Measurements from ENCODE around the gene BCL10.
"Not testable (repeated sequence)": the region's sequence is repeated elsewhere in the genome, so short reads cannot be mapped to it uniquely, and the experiment has no call there.

The BCL10 gene

DNA sequence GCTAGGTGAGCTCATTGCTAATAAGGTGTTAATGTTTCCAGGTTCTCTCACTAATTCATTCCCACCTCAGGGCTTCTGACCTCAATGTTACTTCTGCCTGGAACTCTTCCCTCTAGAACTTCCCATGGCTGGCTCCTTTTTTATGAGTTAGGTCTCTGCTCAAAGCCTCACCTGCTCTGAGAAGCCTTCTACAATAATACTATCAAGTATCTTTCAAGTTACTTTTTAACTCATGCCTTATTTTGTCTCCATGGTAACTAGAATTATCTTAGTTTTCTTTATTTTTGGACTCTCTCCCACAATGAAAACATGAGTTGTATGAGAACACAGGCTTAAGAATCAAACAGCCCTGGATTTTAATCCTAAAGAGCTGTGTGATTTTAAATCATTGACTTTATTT lies 13.4 kb downstream of the BCL10 start:
- DNase-seq: no peak

DNA sequence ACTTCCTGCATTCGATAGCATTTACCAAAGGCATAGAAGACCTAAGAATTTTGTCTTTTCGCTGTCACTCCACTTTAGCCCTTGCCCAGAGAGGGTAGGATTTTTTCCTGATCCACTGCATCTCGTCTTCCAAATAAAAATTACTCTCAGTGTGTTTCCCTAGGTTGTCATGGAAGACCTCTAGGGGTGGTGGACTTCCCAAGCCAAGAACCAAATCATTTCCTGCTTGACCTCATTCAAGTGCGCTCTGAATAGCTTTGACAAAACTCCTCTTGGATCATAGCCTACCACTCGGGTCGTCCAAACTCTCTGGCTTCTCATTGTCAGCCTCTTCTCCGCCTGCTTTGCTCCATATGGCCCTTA lies 16.5 kb downstream of the BCL10 start:
- peak; percentile 88 for DNase-seq

DNA sequence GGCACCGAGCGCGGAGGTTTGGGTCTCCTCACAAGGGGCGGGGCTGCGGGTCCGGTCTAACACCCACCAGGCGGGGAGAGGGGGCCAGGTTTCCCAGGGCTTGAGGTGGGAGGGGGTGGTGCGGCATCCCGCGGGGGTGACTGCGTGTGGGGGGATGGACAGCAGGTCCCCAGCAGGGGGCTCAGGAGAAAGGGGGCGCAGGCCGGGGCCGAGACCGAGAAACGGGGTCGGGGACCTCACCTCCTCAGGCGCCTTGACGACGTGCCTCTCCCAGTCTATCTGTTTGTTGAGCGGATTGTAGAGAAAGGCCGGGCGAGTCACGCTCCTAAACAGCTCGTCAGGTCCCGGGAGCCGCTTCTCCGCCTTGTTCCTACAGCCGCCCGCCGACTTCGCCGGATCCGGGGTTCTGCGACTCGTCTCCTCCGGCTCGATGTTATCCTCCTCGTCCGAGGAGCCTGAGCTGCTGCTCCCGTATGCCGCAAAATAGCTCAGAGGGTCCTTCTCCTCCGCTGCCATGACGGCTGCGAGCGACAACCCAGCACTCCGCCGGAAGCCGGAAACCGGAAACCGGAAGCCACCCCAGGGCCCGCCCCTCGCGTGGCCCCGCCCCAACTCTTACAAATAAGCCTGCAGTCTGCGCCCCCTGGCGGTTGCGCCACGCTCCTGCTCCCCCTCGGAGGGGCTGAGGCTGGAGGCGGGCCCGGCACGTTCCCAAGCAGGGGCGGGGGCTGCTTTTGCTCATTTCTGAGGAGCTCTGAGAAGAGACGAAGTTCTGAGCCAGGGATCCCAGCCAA lies 17.1 kb downstream of the BCL10 start, which contains the start of gene C1orf52:
Gene C1orf52 (minus strand): TSS at position 545 of the 794 bp plus-strand sequence. CDS start 29 bp downstream, at position 516.
- DNase-seq: peak; percentile 92 to 97

DNA sequence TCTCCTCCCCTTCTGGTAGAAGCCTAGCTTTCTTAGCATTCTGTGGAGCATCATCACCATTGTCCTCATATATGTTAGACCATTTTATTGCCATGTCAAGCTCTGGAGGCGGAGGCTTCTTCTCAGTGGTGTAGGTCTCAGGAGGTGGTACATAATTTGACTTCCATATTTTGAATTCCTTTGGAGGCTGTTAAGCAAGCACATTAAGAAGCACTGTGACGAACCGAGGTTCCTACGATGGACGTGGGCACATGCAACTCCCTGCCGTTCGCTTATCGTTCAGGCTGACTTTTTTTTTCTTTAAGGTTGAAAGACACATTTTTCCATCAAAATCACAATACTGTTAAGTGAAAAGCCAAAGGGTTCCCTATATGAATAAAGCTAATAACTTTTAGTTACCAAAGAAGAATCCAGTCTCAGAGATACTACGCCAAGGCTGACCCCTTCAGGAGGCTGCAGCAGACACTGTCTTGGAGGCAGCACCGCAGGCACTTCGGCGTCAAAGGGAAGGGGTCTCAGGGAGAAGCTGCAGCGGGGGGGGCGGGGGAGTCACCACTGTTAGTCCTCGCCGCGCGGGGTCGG lies 17.8 kb downstream of the BCL10 start:
- DNase-seq: no peak

DNA sequence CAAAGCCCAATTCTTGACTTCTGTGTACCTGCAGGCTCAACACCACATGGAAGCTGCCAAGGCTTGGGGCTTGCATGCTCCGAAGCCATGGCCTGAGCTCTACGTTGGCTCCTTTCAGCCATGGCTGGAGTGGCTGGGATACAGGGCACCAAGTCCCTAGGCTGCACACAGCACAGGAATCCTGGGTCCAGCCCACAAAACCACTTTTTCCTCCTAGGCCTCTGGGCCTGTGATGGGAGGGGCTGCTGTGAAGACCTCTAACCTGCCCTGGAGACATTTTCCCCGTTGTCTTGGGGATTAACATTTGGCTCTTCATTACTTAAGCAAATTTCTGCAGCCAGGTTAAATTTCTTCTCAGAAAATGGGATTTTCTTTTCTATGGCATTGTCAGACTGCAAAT lies 27.4 kb downstream of the BCL10 start:
- not testable (repeated sequence) for DNase-seq

DNA sequence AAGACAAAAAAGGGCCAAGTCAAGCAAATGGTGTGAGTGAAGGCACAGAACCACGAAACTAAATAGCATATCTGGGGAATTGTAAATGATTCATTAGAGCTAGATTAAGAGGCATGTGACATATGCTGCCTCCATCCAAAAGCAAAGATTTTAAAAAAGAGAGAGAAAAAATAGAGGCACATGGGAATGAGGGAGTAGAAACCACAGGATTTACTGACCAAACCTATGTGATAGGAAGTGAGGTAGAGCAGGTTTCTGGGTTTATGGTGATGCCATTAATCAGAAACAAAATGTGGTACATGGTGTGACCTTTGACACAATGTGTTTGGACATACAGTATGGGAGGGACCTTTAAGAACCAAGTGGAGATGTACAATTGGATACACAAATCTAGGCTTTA lies 30.5 kb downstream of the BCL10 start:
- no peak for DNase-seq

DNA sequence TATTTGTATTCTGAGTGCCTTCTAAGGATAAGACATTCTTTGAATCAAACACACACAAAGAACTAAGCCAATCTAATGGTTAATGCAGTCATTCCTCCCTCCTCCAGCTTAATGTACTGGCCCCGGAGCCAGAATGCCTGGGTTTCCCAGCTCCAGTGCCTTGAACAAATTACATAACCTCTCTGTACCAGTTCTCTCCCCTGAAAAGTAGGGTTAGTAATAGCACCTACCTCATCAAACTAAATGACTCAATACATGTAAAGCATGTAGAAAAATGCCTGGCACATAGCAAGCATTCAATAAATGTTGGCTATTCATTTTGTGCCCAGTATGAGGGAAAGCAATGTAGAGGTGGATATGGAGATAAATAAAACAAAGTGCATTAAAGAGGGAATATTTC lies 31.0 kb downstream of the BCL10 start:
- no peak for DNase-seq

DNA sequence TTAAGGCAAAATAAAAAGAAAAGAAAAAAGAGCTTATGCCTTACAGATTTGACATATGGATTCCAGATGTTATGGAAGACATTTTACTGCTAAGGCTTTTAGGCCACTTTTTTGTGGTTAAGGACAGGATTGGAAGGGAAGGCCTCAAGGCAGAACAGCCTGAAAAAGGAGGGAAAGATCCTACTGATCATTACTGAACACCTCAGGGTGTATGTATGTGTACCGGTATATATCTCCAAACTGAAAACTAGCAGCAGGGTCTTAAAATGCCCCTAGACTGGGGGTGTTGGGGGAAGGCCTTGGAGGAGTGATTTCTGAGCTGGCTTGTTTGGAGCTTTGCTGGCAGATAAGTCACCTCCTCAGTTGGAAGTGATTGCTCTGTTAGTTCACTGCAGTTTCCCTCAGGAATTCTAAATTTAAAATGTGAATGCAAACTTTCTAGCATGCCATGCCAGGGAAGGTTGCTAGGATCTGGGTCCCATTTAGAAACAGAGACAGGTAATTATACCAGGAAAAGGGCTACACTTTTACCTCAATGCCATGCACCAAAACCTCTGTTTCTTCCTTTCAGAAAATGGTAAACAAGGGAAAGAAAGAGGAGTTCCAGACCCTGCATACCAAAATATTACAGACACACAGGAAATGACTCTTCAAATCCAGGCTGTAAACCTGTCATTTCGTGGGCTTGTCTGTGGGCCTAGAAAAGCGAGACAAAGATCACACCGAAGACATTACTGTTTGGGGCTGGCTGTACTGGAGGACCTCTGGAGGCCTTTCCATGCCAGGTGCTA lies 32.0 kb downstream of the BCL10 start:
- DNase-seq: no peak

DNA sequence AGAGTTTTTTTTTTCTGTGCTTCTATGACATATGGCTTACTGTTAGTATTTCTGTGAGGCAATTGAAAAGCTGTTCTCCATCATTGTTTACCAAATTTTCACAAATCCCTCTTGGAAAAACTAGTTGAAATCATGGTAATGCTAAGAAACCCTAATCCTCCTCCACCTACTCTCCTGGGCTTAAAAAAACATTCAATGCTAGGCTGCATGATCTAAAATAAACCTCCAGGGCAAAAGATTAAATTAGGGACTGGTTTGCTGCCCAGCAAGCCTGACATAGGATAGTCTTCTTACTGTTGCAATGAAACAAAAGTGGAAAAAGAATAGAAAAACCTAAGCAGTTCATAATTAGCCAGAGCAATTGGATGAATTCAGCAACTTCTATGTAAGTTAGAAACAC lies 33.1 kb downstream of the BCL10 start:
- DNase-seq: no peak

DNA sequence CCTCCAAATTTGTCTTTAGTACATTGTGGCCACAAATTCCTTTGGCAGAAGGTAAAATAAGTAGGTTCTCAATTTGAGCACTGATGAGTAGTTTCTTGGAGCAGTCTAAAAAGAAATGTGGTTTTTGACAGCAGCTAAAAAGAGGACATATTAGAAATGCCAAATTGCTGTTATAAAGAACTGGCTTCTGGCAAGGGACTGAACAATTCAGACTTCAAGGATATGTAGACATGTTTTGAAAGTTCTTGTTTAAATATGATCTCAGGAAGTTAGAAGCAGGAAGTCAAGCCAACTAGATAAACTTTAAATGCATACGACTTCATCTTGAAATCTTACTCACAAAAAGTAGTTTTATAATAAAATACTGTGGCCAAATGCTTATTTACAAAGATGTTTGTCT lies 35.8 kb downstream of the BCL10 start:
- no peak for DNase-seq

DNA sequence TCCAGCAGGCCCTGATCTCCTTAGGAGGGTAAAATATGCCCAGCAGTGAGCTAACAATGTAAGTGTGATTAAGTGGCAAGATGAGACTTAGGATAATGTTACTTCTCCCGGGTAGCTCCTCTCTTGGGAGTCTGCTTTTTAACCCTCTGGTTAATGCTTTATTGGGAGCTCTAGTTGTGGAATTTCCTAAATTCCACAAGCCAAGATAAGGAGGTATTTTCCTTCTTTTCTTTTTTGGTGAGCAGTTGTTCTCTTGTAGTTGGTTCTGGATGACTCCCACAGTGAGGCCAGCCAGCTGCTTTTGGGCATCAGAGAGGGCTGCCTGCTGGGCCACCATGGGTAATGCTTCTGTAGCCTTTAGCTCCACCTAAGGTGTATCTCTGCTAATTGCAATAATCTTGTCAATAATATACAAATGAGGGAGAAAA lies 36.2 kb downstream of the BCL10 start:
- peak in 1 of 2 experiments; percentile 45 for DNase-seq

DNA sequence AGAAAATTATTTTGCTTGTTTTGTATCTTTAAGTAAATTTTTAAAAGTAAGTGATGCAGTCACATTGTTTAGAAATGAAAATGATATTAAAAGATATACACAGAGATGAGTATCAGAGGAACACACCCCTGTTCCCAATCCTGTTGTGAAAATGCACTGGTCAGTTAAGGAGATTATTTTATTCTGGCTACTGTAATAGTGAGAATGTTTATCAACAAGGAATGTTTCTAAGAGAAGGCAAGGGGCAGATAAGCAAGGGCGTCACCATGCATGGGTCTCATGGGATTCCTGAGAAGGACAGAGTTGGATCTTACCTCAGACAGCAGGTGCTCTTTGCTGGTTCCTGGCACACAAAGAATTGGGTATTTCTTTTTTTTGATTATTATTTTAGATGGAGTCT lies 38.8 kb downstream of the BCL10 start:
- no peak for DNase-seq

DNA sequence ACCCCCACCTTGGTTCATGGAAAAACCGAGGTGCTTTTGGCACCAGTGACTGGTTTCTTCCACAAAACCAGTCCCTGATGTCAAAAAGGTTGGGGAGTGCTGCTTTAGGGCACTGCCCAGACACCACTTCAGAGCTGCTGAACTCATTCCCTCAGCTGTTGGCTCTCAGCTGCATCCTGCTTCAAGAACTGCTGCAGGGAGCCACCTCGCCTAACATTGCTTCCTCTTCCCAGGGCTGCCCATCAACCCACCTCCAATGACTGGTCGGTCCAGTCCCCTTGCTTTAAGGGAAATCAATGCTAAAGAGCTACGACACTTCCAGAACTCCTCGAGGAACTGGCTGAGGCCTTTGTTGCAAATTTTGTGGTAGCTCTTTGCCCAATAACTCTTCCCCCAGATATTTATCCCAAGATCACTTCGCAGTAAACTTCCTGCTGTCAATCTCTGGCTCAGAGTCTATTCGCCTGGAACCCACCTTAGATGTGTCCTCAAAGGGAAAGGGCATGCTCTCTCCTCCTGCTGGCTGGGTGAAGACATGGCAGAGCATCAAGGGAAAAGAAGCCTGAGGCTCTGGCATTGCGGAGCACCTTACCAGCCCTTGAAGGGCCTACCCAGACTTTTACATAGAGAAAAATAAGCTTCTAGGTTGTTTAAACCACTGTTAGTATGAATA lies 46.0 kb downstream of the BCL10 start:
- DNase-seq: no peak

DNA sequence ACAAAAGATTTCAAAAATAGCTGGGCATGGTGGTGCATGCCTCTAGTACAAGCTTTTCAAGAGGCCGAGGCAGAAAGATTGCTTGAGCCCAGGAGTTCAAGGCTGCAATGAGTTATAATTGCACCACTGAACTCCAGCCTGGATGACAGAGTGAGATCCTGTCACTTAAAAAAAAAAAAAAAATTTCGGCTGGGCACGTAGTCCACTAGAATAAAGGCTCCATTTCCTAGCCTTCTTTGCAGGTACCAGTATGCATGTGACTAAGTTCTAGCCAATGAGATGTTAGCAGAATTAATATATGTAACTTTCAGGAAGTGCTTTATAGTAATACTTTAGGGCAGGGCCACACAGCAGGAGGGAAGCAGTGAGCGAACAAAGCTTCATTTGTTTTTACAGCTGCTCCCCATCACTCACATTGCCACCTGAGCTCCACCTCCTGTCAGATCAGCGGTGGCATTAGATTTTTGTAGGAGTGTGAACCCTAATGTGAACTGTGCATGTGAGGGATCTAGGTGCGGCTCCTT lies 46.8 kb downstream of the BCL10 start:
- no peak for DNase-seq

DNA sequence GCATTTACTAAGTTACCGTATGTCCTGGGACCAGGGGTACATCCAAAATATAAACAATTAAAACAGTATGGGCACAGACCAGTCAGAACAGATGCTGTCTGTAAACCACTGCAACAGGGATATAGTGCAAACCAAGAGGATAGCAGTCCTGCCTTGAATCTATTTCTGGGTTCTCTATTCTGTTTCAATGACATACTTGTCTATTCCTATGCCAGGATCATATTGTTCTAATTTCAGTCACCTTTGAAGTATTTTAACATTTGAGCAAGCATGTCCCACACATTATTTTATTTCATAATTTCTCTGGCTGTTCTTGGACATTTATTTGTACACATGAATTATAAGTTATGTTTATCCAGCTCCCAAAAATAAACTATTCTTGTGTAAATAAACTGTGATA lies 47.5 kb downstream of the BCL10 start:
- no peak for DNase-seq

DNA sequence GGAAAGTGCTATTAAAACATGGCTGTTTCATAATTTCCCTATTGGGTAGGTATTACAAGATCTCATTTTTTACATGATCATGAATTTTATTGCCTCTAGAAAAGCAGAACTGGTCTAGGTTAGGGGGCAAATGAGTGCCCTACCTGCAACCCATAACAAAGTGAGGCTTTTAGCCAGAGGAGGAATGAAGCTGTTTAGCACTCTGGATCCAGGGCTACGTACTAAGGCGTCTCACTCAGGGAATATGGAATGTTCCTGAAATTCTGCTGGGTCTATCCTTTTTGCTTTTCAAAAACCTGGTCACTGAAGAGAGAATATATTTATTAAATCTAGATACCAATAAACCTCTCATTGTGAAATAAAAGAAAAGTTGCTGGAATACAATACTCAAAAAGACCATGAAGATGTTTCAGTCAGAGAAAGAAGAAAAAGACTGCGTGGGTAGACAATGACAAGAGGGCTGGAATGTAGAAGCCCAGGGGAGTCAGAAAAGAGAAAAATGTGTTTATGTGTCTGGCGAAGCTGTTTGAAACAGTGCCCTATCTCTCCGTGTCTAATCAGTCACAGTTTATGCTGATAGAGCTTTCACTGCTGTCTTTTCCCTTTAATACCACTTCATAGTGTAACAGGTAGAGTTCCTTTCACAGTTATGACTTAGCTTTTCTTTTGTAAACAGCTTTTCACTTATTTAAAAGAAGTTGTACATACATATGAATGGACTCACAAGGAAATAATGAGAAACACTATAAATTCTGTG lies 50.6 kb downstream of the BCL10 start:
- no peak for DNase-seq

DNA sequence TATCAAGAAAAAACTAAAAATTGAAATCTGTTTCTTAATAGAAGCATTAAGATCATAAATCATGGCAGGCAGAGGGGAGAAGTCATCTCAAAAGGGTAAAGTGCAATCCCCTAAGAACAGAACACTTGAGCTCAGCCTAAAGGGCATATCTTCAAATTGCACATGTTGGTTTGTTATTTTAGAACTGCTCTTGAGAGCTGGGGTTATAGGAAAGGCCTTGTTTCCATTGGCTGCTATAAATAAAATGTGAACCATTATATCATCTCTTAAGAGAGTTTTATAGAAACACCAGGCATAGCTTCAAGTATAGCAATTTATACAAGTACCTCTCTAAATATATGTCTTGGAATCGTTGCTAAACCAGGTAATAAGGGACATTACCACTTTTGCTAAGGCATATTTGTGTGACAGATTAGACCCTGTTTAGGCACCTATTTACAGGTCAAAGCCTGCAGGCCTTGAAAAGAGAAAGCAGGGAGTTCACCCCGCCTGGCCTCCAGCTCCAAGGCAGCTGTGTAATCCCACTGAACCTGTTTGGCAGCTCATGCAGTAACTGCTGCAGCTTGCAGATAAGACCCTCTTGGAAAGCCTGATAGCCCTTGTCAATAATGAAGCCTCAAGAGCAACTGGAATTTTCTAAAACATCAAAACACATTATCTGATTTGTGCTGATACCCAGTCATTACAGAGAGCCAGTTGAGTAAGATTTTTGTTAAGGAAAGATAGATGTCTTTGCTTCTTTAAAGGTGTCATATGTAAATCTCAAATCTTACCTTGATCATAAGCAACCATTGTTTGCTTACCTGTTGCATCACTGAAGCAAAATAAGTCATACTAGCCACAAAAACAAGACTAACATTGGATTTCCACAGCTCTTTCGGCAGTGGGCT lies 51.5 kb downstream of the BCL10 start:
- no peak for DNase-seq

DNA sequence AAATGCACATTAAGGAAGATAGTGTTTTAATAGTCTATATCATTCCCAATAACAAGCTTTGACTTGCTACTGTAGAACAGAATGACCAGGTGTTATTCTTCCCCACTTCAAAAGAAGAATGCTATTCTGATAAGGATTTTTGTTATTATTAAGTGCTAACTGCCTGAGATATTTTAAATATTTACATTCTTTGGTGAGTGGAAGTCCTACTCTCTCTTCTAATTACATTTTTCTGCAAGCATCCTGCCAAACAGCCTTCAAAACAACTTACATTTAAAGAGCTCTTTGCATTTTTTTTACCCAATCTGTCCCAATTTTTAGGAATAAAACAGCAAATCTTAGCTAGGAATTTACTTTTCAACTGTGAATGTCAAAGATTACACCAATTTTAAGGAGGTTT lies 52.1 kb downstream of the BCL10 start:
- DNase-seq: no peak

DNA sequence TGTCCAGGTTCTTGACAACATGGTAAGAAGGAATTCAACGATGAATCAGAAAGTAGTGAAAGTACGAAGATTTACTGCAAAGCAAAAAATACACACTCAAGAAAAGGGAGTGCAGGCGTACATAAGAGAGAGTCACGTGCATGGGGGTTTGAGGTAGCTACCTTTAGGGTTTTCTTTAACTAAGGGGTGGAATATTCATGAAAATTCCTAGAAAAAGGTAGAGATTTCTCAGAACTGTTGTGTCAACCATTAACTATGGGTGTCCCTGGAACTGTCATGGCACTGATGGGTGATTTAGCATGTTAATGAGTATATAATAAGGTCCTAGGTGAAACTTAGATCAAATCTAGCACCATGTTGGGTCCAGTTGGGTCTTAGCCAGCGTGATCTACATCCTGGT lies 53.1 kb downstream of the BCL10 start:
- no peak for DNase-seq

DNA sequence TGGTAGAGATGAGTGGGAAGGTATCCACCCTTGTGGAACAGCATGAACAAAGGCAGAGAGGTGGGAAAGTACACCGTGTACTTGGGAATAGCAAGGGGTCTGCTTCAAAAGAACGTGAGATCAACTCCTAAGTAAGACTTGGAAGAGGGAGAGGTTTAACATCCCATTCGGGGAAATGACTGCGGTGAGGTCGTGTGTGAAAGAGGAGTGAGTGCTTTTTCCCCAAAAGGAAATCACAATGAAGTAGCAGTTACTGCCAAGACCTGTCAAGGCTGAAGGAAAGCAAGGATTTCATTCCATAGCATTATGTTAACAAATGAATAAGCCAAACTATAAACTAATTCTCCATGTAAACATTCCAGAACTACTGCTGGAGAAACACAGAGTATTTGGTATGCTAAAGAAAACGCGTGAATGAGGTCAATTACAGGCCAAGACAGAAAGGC lies 55.7 kb downstream of the BCL10 start:
- DNase-seq: no peak

Measured in NCI-H446 (cell line).